ENCODE measurements around the gene PCDHA4.

The PCDHA4 gene

DNA sequence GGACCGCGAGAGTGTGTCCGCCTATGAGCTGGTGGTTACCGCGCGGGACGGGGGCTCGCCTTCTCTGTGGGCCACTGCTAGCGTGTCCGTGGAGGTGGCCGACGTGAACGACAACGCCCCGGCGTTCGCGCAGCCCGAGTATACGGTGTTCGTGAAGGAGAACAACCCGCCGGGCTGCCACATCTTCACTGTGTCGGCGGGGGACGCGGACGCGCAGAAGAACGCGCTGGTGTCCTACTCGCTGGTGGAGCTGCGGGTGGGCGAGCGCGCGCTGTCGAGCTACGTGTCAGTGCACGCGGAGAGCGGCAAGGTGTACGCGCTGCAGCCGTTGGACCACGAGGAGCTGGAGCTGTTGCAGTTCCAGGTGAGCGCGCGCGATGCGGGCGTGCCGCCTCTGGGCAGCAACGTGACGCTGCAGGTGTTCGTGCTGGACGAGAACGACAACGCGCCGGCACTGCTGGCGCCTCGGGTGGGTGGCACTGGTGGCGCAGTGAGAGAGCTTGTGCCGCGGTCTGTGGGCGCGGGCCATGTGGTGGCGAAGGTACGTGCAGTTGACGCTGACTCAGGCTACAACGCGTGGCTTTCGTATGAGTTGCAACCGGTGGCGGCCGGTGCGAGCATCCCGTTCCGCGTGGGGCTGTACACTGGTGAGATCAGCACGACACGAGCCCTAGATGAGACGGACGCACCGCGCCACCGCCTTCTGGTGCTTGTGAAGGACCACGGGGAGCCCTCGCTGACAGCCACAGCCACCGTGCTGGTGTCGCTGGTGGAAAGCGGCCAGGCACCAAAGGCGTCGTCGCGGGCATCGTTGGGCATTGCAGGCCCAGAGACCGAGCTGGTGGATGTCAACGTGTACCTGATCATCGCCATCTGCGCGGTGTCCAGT lies 29.0 kb downstream of the PCDHA4 start:
- TF ChIP-seq SNAI2 (CRISPR knock-in tag; IDR thresholded peaks at IDR 0.05) (no peak), CREB5 (CRISPR knock-in tag; IDR thresholded peaks at IDR 0.05; ENCODE audit: low read depth) (no peak)

DNA sequence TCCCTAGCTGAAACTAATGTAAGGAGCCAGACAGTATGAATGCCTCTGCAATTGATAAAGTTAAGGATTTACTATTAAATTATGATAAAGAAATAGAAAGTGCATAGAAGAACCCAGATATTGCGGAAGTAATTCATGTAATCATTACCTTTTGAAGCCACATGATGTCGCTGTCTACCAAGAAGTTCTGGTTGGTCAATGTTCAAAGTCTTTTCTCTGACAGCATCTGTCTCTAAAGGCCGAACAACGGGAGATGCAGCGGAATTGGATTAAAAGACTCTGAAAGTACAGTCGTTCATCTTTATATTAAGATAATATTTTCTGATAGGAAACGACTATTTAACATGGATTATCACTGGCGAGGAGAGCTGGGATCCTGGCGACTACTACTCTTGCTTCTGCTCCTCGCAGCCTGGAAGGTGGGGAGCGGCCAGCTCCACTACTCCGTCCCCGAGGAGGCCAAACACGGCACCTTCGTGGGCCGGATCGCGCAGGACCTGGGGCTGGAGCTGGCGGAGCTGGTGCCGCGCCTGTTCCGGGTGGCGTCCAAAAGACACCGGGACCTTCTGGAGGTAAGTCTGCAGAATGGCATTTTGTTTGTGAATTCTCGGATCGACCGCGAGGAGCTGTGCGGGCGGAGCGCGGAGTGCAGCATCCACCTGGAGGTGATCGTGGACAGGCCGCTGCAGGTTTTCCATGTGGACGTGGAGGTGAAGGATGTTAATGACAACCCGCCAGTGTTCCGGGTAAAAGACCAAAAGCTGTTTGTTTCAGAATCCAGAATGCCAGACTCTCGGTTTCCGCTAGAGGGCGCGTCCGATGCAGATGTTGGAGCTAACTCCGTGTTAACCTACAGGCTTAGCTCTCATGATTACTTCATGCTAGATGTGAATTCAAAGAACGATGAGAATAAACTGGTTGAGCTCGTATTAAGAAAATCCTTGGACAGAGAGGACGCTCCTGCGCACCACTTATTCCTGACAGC lies 34.4 kb downstream of the PCDHA4 start, which contains the start of gene PCDHA8:
Gene PCDHA8 (plus strand): TSS at position 210 of the 985 bp plus-strand sequence. CDS start 135 bp downstream, at position 345.
- TF ChIP-seq ZNF70 (CRISPR knock-in tag; IDR thresholded peaks at IDR 0.05) = no peak
- no peak for TF ChIP-seq CREB5 (CRISPR knock-in tag; IDR thresholded peaks at IDR 0.05; ENCODE audit: low read depth)
- no peak for TF ChIP-seq ARNTL (CRISPR knock-in tag; IDR thresholded peaks at IDR 0.05; ENCODE audit: borderline replicate concordance, low read depth)
- TF ChIP-seq CSRNP3 (CRISPR knock-in tag; IDR thresholded peaks at IDR 0.05) = no peak
- TF ChIP-seq TOX (CRISPR knock-in tag; IDR thresholded peaks at IDR 0.05; ENCODE audit: borderline replicate concordance) = no peak
- TF ChIP-seq ZFP3 (CRISPR knock-in tag; IDR thresholded peaks at IDR 0.05) = no peak
- TF ChIP-seq PATZ1 (CRISPR knock-in tag; IDR thresholded peaks at IDR 0.05; ENCODE audit: borderline replicate concordance) = no peak
- TF ChIP-seq ISL1 (CRISPR knock-in tag; IDR thresholded peaks at IDR 0.05) = no peak
- no peak for TF ChIP-seq ZFP30 (CRISPR knock-in tag; IDR thresholded peaks at IDR 0.05)
- no peak for TF ChIP-seq GLIS3 (CRISPR knock-in tag; IDR thresholded peaks at IDR 0.05)
- no peak for TF ChIP-seq BACH2 (CRISPR knock-in tag; IDR thresholded peaks at IDR 0.05; ENCODE audit: borderline replicate concordance)
- no peak for TF ChIP-seq PPARA (CRISPR knock-in tag; IDR thresholded peaks at IDR 0.05; ENCODE audit: borderline replicate concordance)
- TF ChIP-seq SNAI2 (CRISPR knock-in tag; IDR thresholded peaks at IDR 0.05) = no peak
- TF ChIP-seq CSDC2 (CRISPR knock-in tag; IDR thresholded peaks at IDR 0.05) = no peak
- TF ChIP-seq RARB (CRISPR knock-in tag; IDR thresholded peaks at IDR 0.05) = no peak
- TF ChIP-seq ESRRG (CRISPR knock-in tag; IDR thresholded peaks at IDR 0.05) = no peak
- no peak for TF ChIP-seq ZC3H10 (CRISPR knock-in tag; IDR thresholded peaks at IDR 0.05)
- peak; percentile 98 for ATAC-seq

More for the DNA sequence above, 29.0 kb downstream of the PCDHA4 start:
- ATAC-seq = no peak

DNA sequence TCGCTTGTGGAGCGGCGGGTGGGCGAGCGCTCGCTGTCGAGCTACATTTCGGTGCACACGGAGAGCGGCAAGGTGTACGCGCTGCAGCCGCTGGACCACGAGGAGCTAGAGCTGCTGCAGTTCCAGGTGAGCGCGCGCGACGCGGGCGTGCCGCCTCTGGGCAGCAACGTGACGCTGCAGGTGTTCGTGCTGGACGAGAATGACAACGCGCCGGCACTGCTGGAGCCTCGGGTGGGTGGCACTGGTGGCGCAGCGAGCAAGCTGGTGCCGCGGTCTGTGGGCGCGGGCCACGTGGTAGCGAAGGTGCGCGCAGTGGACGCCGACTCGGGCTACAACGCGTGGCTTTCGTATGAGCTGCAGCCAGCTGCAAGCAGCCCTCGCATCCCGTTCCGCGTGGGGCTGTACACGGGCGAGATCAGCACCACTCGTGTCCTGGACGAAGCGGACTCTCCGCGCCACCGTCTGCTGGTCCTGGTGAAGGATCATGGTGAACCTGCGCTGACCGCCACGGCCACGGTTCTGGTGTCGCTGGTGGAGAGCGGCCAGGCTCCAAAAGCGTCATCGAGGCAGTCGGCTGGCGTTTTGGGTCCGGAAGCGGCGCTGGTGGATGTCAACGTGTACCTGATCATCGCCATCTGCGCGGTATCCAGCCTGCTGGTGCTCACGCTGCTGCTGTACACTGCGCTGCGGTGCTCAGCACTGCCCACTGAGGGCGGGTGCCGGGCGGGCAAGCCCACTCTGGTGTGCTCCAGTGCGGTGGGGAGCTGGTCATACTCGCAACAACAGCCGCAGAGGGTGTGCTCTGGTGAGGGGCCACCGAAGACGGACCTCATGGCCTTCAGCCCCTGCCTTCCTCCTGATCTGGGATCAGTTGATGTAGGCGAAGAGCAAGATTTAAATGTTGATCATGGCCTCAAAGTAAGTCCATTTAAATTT lies 36.2 kb downstream of the PCDHA4 start:
- ATAC-seq = no peak
- TF ChIP-seq ARNTL (CRISPR knock-in tag; IDR thresholded peaks at IDR 0.05; ENCODE audit: borderline replicate concordance, low read depth) (no peak), ISL1 (CRISPR knock-in tag; IDR thresholded peaks at IDR 0.05) (no peak), OSR1 (CRISPR knock-in tag; IDR thresholded peaks at IDR 0.05) (no peak), PATZ1 (CRISPR knock-in tag; IDR thresholded peaks at IDR 0.05; ENCODE audit: borderline replicate concordance) (no peak), CSRNP3 (CRISPR knock-in tag; IDR thresholded peaks at IDR 0.05) (no peak), RARB (CRISPR knock-in tag; IDR thresholded peaks at IDR 0.05) (no peak), TOX (CRISPR knock-in tag; IDR thresholded peaks at IDR 0.05; ENCODE audit: borderline replicate concordance) (no peak), BACH2 (CRISPR knock-in tag; IDR thresholded peaks at IDR 0.05; ENCODE audit: borderline replicate concordance) (no peak)
- TF ChIP-seq, protein P1, sequence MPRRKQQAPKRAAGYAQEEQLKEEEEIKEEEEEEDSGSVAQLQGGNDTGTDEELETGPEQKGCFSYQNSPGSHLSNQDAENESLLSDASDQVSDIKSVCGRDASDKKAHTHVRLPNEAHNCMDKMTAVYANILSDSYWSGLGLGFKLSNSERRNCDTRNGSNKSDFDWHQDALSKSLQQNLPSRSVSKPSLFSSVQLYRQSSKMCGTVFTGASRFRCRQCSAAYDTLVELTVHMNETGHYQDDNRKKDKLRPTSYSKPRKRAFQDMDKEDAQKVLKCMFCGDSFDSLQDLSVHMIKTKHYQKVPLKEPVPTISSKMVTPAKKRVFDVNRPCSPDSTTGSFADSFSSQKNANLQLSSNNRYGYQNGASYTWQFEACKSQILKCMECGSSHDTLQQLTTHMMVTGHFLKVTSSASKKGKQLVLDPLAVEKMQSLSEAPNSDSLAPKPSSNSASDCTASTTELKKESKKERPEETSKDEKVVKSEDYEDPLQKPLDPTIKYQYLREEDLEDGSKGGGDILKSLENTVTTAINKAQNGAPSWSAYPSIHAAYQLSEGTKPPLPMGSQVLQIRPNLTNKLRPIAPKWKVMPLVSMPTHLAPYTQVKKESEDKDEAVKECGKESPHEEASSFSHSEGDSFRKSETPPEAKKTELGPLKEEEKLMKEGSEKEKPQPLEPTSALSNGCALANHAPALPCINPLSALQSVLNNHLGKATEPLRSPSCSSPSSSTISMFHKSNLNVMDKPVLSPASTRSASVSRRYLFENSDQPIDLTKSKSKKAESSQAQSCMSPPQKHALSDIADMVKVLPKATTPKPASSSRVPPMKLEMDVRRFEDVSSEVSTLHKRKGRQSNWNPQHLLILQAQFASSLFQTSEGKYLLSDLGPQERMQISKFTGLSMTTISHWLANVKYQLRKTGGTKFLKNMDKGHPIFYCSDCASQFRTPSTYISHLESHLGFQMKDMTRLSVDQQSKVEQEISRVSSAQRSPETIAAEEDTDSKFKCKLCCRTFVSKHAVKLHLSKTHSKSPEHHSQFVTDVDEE (CRISPR knock-in tag; IDR thresholded peaks at IDR 0.05) = no peak
